ENCODE results near the gene PHLDA3.
"Not testable (repeated sequence)": the region's sequence is repeated elsewhere in the genome, so short reads cannot be mapped to it uniquely, and the experiment has no call there.

The PHLDA3 gene

GRCh38 chr1:201485184-201485774, 16.3 kb upstream of the PHLDA3 start:
- no peak for DNase-seq

DNA sequence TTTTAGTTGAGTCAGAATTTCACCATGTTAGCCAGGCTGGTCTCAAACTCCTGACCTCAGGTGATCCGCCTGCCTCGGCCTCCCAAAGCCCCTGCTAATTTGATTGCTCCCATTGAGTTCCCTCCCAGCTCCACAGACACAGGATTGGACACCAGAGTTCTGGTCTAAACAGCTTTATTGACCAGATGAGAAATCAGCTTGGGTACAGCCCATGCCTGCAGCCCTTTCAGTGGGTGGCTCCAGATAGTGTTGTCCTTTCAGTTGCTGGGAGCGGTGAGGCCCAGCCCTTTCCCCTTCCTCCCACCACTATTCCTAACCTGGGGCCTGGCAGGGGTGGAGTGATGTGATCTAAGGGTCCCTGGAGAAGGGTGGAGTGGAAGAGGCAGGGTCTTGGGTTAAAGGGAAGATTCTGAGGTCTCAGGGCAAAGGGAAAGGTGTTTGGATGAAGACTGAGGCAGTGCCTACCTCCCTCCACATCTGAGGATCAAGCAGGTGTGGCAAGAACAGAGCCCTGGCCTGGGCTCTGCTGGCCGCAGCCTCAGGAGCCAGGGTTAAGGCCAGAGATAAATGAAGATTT, 14.5 kb upstream of the PHLDA3 start:
- DNase-seq: no peak

- no peak for DNase-seq
These were observed 13.8 kb upstream of the PHLDA3 start for GRCh38 chr1:201482755-201483154.

DNA sequence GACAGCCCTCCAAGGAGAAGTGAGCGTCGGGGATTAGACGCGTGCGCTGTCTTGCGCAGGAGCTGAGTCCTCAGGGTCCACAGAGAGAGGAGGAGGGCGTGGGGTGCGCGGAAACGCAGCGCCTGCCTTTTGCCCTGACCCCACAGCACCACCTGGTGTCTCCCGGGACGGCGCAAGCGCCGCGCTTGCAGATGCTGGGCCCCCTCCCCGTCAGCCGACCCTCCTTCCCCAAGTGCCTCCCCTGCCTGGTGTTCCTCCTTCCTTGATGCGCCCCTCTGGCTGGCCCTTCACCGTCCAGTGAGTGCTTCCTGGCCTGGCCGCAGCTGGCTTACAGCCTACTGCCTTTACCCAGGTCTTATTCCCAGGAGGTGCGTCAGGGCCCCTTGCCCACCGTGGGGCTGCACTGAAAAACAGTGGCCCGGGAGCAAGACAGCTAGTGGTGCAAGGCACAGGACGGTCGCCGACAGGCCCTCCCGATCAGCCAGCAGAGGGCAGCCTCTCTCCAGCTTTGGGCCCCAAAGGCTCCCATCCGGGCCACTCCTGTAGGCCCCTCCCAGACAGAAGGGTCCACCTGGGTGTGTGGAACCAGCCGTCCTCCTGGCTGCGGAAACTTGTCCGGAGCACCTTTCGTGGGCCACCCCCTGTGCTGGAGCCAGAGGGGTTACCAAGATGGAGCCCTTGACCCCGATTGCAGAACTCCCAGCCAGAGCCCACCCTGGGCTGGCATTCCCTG, 12.9 kb upstream of the PHLDA3 start:
- peak; percentile 90 for DNase-seq

DNA sequence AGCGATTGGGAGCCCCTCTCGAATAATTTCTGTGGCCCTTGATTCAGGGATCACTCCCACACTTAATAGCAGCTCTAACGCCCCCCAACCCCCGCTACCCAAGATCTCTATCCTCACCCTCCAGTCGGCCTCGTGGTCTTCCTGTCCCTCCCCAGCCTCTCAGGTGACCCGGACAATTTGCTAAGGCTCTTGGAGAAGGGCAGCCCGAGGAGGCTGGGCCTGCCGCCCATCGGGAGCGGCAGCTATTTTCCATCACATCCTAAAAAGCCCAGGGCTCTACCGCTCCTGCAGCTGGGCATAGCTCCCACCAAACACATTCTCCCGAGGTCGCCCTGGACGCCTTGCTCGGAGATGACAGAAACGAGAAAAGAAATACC, 12.0 kb upstream of the PHLDA3 start:
- no peak for DNase-seq

DNA sequence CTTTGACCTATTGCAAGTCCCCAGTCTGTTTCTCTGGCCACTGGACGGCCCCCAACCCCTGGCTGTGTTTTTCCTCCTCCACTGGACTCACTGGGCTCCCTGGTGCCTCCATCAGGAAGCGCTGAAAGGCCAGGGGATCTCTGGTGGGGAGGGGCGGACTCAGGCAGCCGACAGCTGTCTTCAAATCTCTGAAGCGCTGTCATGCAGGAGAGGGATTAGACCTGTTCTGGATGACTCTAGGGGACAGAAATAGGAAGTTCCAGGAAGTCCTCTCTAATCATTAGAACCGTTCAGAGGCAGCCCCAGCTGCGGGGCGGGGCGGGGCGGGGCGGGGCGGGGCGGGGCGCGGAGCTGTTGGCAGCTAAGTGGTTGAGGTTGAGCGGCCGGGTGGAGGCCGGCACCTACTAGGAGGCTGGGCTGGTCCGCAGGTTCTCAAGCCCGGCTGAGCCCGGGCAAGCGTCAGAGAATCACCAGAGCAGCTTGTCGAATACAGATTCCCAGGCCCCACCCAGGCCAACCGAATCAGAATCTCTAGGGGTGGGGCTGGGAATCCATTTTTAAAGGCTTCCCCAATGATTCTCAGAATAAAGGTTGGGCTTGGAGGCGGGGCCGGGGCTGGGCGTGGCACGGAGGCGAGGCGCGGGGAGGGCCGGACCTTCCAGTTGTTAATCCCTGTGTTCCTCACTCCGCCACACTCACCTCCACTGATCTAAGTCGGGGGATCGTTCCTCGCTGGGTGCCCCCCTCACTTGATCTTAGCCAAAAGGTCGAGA, 11.4 kb upstream of the PHLDA3 start:
- peak; percentile 91 for DNase-seq

GRCh38 chr1:201479201-201479730, 10.3 kb upstream of the PHLDA3 start:
- DNase-seq: no peak

- not testable (repeated sequence) for DNase-seq
These were observed 9.7 kb upstream of the PHLDA3 start for GRCh38 chr1:201478666-201479065.

- no peak for DNase-seq
These were observed 7.8 kb upstream of the PHLDA3 start for GRCh38 chr1:201476670-201477344.

GRCh38 chr1:201475915-201476669, 7.1 kb upstream of the PHLDA3 start:
- DNase-seq: no peak

DNA sequence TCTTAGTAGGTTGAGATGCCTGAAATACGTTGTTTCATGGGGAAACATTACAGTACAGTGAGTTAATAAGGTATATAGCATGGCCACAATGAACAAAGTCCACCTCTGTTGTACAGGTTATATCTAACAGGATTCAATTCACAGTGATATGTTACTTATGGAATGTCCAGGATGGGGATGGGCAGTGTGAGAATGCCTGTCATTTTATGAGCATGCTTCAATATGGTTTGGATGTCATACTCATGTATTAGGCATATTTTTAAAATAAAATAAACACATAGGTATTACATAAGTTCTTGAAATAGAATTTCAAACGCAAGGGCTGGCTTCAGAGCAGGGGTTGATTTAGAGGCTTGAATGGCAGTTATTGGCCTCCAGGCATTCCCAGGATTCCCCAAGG, 6.1 kb upstream of the PHLDA3 start:
- DNase-seq: no peak

GRCh38 chr1:201473296-201473695, 4.3 kb upstream of the PHLDA3 start:
- DNase-seq: no peak

- not testable (repeated sequence) for DNase-seq
These were observed 3.3 kb upstream of the PHLDA3 start for GRCh38 chr1:201472321-201472720.

DNA sequence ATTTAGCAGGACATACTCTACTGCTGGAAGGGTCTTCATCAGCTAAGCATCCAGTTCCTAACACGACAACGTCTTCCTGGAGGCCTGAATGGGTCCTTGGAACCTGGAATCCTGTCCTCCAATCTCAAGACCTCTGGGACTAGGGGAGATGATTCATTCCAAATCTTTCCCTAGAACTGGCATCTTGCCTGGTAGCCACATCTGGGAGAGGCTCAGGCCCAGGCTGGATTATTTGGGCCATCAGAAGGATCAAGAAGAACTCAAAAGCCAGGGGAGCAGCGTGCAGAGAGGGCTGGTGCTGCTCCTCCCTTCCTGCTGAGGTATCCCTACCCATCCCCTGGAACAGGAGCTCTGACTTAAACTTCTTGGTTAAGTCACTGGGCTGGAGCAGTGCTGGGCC, 2.8 kb upstream of the PHLDA3 start:
- no peak for DNase-seq

DNA sequence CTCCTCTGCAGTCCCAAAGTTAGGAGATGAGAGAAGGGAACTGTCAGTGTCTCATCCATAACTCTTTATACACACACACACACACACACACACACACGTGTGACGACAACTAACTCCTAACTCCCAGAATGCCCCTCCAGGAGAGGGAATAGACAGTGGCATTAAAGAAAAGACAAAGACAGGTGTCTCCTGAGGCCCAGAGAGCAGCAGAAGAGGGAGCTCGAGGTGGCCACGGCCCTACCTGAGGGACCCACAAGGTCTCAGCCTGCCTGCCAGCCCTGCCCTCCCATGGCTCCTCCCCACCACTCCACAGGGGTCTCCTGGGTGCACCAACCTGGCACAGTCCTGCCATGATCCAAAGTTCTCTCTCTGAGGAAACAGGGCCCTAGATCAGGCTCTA, 1.6 kb upstream of the PHLDA3 start:
- DNase-seq: no peak

DNA sequence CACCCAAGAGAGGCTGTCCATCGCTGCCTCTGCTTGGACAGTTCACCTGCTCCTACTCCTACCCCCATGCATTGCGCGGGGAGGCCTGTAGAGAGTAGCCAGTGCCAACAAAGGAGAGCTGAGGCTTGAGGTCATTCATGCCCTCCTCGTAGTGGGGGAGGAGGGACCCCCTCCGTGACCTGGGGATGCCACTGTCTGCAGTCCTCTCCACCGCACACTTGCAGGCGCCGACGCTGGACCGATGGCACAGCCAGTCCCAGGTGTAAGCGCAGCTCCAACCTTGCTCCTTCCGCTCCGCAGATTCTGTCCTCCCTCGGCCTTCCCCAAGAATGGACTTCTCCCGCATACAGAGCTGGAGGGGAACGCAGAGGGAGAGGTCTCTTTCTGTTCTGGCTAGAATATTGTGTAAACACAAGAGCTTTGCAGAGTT, 672 bp upstream of the PHLDA3 start:
- no peak for DNase-seq

DNA sequence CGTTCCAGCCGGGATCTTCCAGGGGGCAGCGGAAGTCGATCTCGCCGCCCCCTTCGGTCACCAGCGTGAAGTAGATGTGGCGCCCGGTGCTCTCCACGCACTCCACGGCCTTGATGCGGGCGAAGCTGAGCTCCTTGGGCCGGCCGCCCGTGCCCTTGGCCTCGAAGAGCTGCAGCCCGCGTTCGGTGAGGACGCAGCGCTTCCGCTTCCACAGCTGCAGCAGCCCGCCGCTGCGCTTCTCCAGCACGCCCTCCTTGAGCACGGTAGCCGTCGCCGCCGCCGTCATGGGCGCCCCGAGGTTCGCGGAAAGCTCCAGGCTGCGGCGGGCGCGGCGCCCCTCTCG, 516 bp downstream of the PHLDA3 start:
- DNase-seq: no peak

DNA sequence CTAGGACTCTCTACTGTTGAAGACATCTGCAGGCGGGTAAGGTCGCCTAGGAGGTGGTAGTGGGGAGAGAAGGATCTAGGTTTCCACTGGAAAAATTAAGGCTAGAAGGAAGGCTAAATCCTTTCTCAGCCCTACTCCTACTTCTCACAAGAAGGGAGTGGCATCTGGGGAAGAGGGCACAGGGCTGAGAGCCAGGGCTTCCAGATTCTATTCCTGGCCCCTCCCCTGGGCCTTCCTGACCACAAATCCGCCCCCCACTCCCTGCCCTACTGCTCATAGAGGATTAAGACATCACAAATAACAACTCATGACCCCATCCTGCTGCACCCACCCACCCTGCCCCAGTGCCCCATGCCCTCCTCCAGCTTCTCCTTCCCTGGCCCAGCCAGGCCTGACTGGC, 2.5 kb downstream of the PHLDA3 start:
- DNase-seq: no peak

GRCh38 chr1:201465698-201466290, 3.2 kb downstream of the PHLDA3 start:
- no peak for DNase-seq

GRCh38 chr1:201463071-201463552, 5.9 kb downstream of the PHLDA3 start:
- DNase-seq: no peak

DNA sequence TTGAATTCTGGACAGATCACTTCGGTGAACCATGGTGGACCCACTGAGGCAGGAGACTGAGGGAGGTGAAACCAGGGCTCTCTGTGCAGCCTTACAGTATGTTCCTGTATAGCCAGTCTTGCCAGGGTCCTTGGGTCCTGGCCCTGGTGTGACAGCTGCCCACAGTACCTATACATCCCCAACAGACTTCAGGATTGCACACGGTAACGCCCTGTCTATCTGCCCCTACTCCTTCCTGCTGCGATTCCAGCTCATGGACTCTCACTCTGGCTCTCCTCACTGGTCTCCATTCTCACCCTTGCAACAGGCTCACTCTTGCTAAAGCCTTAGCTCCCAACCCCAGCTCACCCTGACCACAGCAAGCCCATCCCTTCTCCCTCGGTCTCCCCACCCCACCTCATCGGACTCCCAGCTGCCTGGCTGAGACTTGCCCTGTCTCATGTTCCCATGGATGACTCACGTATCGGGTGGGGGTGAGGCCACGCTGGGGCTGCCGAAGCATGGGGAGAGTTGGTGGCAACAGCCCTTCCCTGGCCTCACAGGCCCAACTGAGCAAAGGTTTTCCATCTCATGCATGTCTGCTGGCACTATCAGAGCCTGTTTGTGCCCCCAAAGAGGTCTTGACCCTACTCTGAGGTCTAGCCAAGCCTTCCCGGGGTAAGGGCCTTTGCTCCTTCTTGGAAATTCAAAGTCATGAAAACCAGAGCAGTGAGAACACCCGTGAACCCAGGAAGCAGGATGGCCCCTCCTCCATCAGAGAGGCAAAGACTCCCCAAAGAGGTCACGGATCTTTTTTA, 7.1 kb downstream of the PHLDA3 start:
- no peak for DNase-seq

Measured in NCI-H1694 (cell line).